ENCODE data around the gene COG8.

Gene COG8

GRCh38 chr16:69345923-69346322, 6.6 kb upstream of the COG8 start:
- no peak for DNase-seq (ENCODE audit: low read depth, low spot score)

- no peak for DNase-seq (ENCODE audit: low read depth, low spot score)
These were observed 4.8 kb upstream of the COG8 start for GRCh38 chr16:69344171-69344570.

- DNase-seq (ENCODE audit: low read depth, low spot score): no peak
These were observed 806 bp upstream of the COG8 start for GRCh38 chr16:69340095-69340644.

- DNase-seq (ENCODE audit: low read depth, low spot score): no peak
These were observed 641 bp downstream of the COG8 start for GRCh38 chr16:69338557-69339288.

- DNase-seq (ENCODE audit: low read depth, low spot score): no peak
These were observed 4.7 kb downstream of the COG8 start for GRCh38 chr16:69334696-69335095.

- peak; percentile 96 for DNase-seq (ENCODE audit: low read depth, low spot score)
These were observed 8.9 kb downstream of the COG8 start, which contains the start of gene PDF for GRCh38 chr16:69330286-69331109. Gene PDF, minus strand, starts transcription at chr16:69330588. Its CDS starts 18 bp downstream, at chr16:69330570.

- DNase-seq (ENCODE audit: low read depth, low spot score): no peak
These were observed 9.7 kb downstream of the COG8 start for GRCh38 chr16:69329369-69330285.

GRCh38 chr16:69328854-69329316, 10.5 kb downstream of the COG8 start:
- DNase-seq (ENCODE audit: low read depth, low spot score): no peak

GRCh38 chr16:69327585-69328310, 11.6 kb downstream of the COG8 start:
- DNase-seq (ENCODE audit: low read depth, low spot score): no peak

GRCh38 chr16:69326172-69326873, 13.0 kb downstream of the COG8 start:
- DNase-seq (ENCODE audit: low read depth, low spot score): no peak

GRCh38 chr16:69325784-69326171, 13.6 kb downstream of the COG8 start:
- DNase-seq (ENCODE audit: low read depth, low spot score): no peak

- no peak for DNase-seq (ENCODE audit: low read depth, low spot score)
These were observed 14.6 kb downstream of the COG8 start for GRCh38 chr16:69324585-69325253.

GRCh38 chr16:69324013-69324531, 15.3 kb downstream of the COG8 start:
- no peak for DNase-seq (ENCODE audit: low read depth, low spot score)

GRCh38 chr16:69323415-69323814, 15.9 kb downstream of the COG8 start:
- no peak for DNase-seq (ENCODE audit: low read depth, low spot score)

GRCh38 chr16:69322343-69322742, 17.0 kb downstream of the COG8 start:
- no peak for DNase-seq (ENCODE audit: low read depth, low spot score)

GRCh38 chr16:69321080-69321479, 18.3 kb downstream of the COG8 start:
- DNase-seq (ENCODE audit: low read depth, low spot score): no peak

- DNase-seq (ENCODE audit: low read depth, low spot score): no peak
These were observed 18.7 kb downstream of the COG8 start for GRCh38 chr16:69320740-69321073.

GRCh38 chr16:69319826-69320739, 19.3 kb downstream of the COG8 start:
- no peak for DNase-seq (ENCODE audit: low read depth, low spot score)

Data from ELF-1 (cell line).